ENCODE measurements around the gene AGRN. TPM values are rescaled to one million over a fixed set of nuclear protein-coding genes. Genes with fewer than 3 reads are reported as not detected.

AGRN gene
- total RNA-seq, 5 donors from 2014 or later (not counting 1 experiment from before 2014, with no cell fraction given) = 6.0 to 16.3 (median 9.9) TPM

GRCh38 chr1:1048765-1049164 is 28.8 kb downstream of the AGRN start:
- 98% methylated on average over 12 of the region's 28 CpGs for WGBS (ENCODE audit: insufficient coverage)
- Mint-ChIP-seq H3K36me3 (no peaks in the 10 kb centered on the region), H3K4me3 (no peak overlapping the region), H3K27me3 (no peaks in the 10 kb centered on the region), H3K4me1 (no peaks in the 10 kb centered on the region), H3K27ac (no peak overlapping the region), H3K9me3 (no peaks in the 10 kb centered on the region)
- Histone ChIP-seq H3K36me3 (ENCODE audit: control insufficient read depth in 2 of 2, extremely low read depth in 1 of 2, insufficient read depth in 1 of 2, low read length in 1 of 2) (no peaks in the 10 kb centered on the region), H3K9me3 (no peaks in the 10 kb centered on the region), H3K27ac (ENCODE audit: low read length) (no peak overlapping the region), H3K4me3 (ENCODE audit: control insufficient read depth in 1 of 2, extremely low read depth in 1 of 2, low read length in 1 of 2) (no peak overlapping the region), H3K27me3 (replicated peaks in 1 of 2; ENCODE audit: control insufficient read depth in 2 of 2, extremely low read depth in 1 of 2, insufficient read depth in 2 of 2, low read length in 1 of 2) (no peaks in the 10 kb centered on the region), H3K4me1 (ENCODE audit: control insufficient read depth in 1 of 2, extremely low read depth in 1 of 2, insufficient read depth in 2 of 2, low read length in 2 of 2) (no peaks in the 10 kb centered on the region)
- ATAC-seq (replicated peaks in 1 of 4) (no peak), DNase-seq (no peak)
- POLR2A ChIA-PET = no interaction called here
- CTCF ChIA-PET = no interaction called here

- H3K4me1 Mint-ChIP-seq = no peaks in the 10 kb centered on the region
- POLR2A ChIA-PET = no interaction called here
- DNase-seq = no peak
- Histone ChIP-seq H3K27ac (ENCODE audit: low read length) (no peak overlapping the region), H3K36me3 (ENCODE audit: control insufficient read depth in 2 of 2, extremely low read depth in 1 of 2, insufficient read depth in 1 of 2, low read length in 1 of 2) (no peaks in the 10 kb centered on the region), H3K27me3 (replicated peaks in 1 of 2; ENCODE audit: control insufficient read depth in 2 of 2, extremely low read depth in 1 of 2, insufficient read depth in 2 of 2, low read length in 1 of 2) (no peaks in the 10 kb centered on the region), H3K9me3 (no peaks in the 10 kb centered on the region), H3K4me1 (ENCODE audit: control insufficient read depth in 1 of 2, extremely low read depth in 1 of 2, insufficient read depth in 2 of 2, low read length in 2 of 2) (no peaks in the 10 kb centered on the region), H3K4me3 (ENCODE audit: control insufficient read depth in 1 of 2, extremely low read depth in 1 of 2, low read length in 1 of 2) (no peak overlapping the region)
- 90% methylated on average over 42 of the region's 57 CpGs for WGBS (ENCODE audit: insufficient coverage)
- H3K27ac Mint-ChIP-seq = no peak overlapping the region
- no peaks in the 10 kb centered on the region for H3K9me3 Mint-ChIP-seq
- no peaks in the 10 kb centered on the region for H3K36me3 Mint-ChIP-seq
- H3K4me3 Mint-ChIP-seq = no peak overlapping the region
- H3K27me3 Mint-ChIP-seq = no peaks in the 10 kb centered on the region
- no peak for ATAC-seq (replicated peaks in 1 of 4)
- CTCF ChIA-PET = no interaction called here
Measured at GRCh38 chr1:1049318-1050165, 29.6 kb downstream of the AGRN start.

- Histone ChIP-seq H3K27ac (ENCODE audit: low read length) (no peak overlapping the region), H3K27me3 (replicated peaks in 1 of 2; ENCODE audit: control insufficient read depth in 2 of 2, extremely low read depth in 1 of 2, insufficient read depth in 2 of 2, low read length in 1 of 2) (peaks cover 0 to 4% of the 10 kb centered on the region in 2 experiments), H3K36me3 (ENCODE audit: control insufficient read depth in 2 of 2, extremely low read depth in 1 of 2, insufficient read depth in 1 of 2, low read length in 1 of 2) (no peaks in the 10 kb centered on the region), H3K4me1 (ENCODE audit: control insufficient read depth in 1 of 2, extremely low read depth in 1 of 2, insufficient read depth in 2 of 2, low read length in 2 of 2) (no peaks in the 10 kb centered on the region), H3K4me3 (ENCODE audit: control insufficient read depth in 1 of 2, extremely low read depth in 1 of 2, low read length in 1 of 2) (no peak overlapping the region), H3K9me3 (no peaks in the 10 kb centered on the region)
- POLR2A ChIA-PET = no interaction called here
- CTCF ChIA-PET = no interaction called here
- no peaks in the 10 kb centered on the region for H3K9me3 Mint-ChIP-seq
- no peaks in the 10 kb centered on the region for H3K27me3 Mint-ChIP-seq
- DNase-seq (no peak), ATAC-seq (replicated peaks in 1 of 4) (no peak)
- no peaks in the 10 kb centered on the region for H3K4me1 Mint-ChIP-seq
- no peak overlapping the region for H3K4me3 Mint-ChIP-seq
- no peaks in the 10 kb centered on the region for H3K36me3 Mint-ChIP-seq
- 87% methylated on average over 27 of the region's 32 CpGs for WGBS (ENCODE audit: insufficient coverage)
- H3K27ac Mint-ChIP-seq = no peak overlapping the region
Measured at GRCh38 chr1:1050577-1051052, 30.7 kb downstream of the AGRN start.

- DNase-seq = no peak
- no peaks in the 10 kb centered on the region for H3K9me3 Mint-ChIP-seq
- Histone ChIP-seq H3K27ac (ENCODE audit: low read length) (no peak overlapping the region), H3K4me1 (ENCODE audit: control insufficient read depth in 1 of 2, extremely low read depth in 1 of 2, insufficient read depth in 2 of 2, low read length in 2 of 2) (no peaks in the 10 kb centered on the region), H3K27me3 (replicated peaks in 1 of 2; ENCODE audit: control insufficient read depth in 2 of 2, extremely low read depth in 1 of 2, insufficient read depth in 2 of 2, low read length in 1 of 2) (peaks cover 0 to 7% of the 10 kb centered on the region in 2 experiments), H3K36me3 (ENCODE audit: control insufficient read depth in 2 of 2, extremely low read depth in 1 of 2, insufficient read depth in 1 of 2, low read length in 1 of 2) (no peaks in the 10 kb centered on the region), H3K4me3 (ENCODE audit: control insufficient read depth in 1 of 2, extremely low read depth in 1 of 2, low read length in 1 of 2) (no peak overlapping the region), H3K9me3 (no peaks in the 10 kb centered on the region)
- no peaks in the 10 kb centered on the region for H3K27me3 Mint-ChIP-seq
- H3K36me3 Mint-ChIP-seq = no peaks in the 10 kb centered on the region
- H3K27ac Mint-ChIP-seq = no peak overlapping the region
- H3K4me3 Mint-ChIP-seq = no peak overlapping the region
- POLR2A ChIA-PET = no interaction called here
- H3K4me1 Mint-ChIP-seq = no peaks in the 10 kb centered on the region
- no peak for ATAC-seq (replicated peaks in 1 of 4)
- CTCF ChIA-PET = no interaction called here
- WGBS (ENCODE audit: insufficient coverage) = 94% methylated on average over 38 of the region's 46 CpGs
Measured at GRCh38 chr1:1051127-1051810, 31.3 kb downstream of the AGRN start.

GRCh38 chr1:1052003-1052840 is 32.3 kb downstream of the AGRN start:
- POLR2A ChIA-PET = no interaction called here
- no peak overlapping the region for H3K27ac Mint-ChIP-seq
- WGBS (ENCODE audit: insufficient coverage) = 90% methylated on average over 24 of the region's 29 CpGs

GRCh38 chr1:1053022-1053421 is 33.1 kb downstream of the AGRN start:
- H3K9me3 Mint-ChIP-seq = no peaks in the 10 kb centered on the region
- H3K36me3 ChIP-seq (ENCODE audit: control insufficient read depth in 2 of 2, extremely low read depth in 1 of 2, insufficient read depth in 1 of 2, low read length in 1 of 2) = no peaks in the 10 kb centered on the region
- peaks cover 0 to 18% of the 10 kb centered on the region in 2 experiments for H3K27me3 ChIP-seq (replicated peaks in 1 of 2; ENCODE audit: control insufficient read depth in 2 of 2, extremely low read depth in 1 of 2, insufficient read depth in 2 of 2, low read length in 1 of 2)
- 67% methylated on average over 10 of the region's 15 CpGs for WGBS (ENCODE audit: insufficient coverage)
- CTCF ChIA-PET = no interaction called here
- no peaks in the 10 kb centered on the region for H3K4me1 ChIP-seq (ENCODE audit: control insufficient read depth in 1 of 2, extremely low read depth in 1 of 2, insufficient read depth in 2 of 2, low read length in 2 of 2)
- H3K27ac Mint-ChIP-seq = no peak overlapping the region
- H3K36me3 Mint-ChIP-seq = no peaks in the 10 kb centered on the region
- DNase-seq (no peak), ATAC-seq (replicated peaks in 1 of 4) (no peak)
- no peak overlapping the region for H3K4me3 ChIP-seq (ENCODE audit: control insufficient read depth in 1 of 2, extremely low read depth in 1 of 2, low read length in 1 of 2)
- peaks cover 0 to 6% of the 10 kb centered on the region in 2 donors for H3K27me3 Mint-ChIP-seq
- H3K4me3 Mint-ChIP-seq = no peak overlapping the region
- POLR2A ChIA-PET = no interaction called here
- H3K9me3 ChIP-seq = no peaks in the 10 kb centered on the region
- H3K4me1 Mint-ChIP-seq = no peaks in the 10 kb centered on the region
- no peak overlapping the region for H3K27ac ChIP-seq (ENCODE audit: low read length)

More at GRCh38 chr1:1052003-1052840, 32.3 kb downstream of the AGRN start:
- peaks cover 0 to 12% of the 10 kb centered on the region in 2 experiments for H3K27me3 ChIP-seq (replicated peaks in 1 of 2; ENCODE audit: control insufficient read depth in 2 of 2, extremely low read depth in 1 of 2, insufficient read depth in 2 of 2, low read length in 1 of 2)
- H3K9me3 ChIP-seq = no peaks in the 10 kb centered on the region
- no peaks in the 10 kb centered on the region for H3K36me3 ChIP-seq (ENCODE audit: control insufficient read depth in 2 of 2, extremely low read depth in 1 of 2, insufficient read depth in 1 of 2, low read length in 1 of 2)
- H3K4me1 ChIP-seq (ENCODE audit: control insufficient read depth in 1 of 2, extremely low read depth in 1 of 2, insufficient read depth in 2 of 2, low read length in 2 of 2) = no peaks in the 10 kb centered on the region
- Mint-ChIP-seq H3K27me3 (no peaks in the 10 kb centered on the region), H3K4me3 (no peak overlapping the region), H3K9me3 (no peaks in the 10 kb centered on the region), H3K4me1 (no peaks in the 10 kb centered on the region), H3K36me3 (no peaks in the 10 kb centered on the region)
- no peak overlapping the region for H3K27ac ChIP-seq (ENCODE audit: low read length)
- CTCF ChIA-PET = no interaction called here
- DNase-seq (no peak), ATAC-seq (replicated peaks in 1 of 4) (no peak)
- H3K4me3 ChIP-seq (ENCODE audit: control insufficient read depth in 1 of 2, extremely low read depth in 1 of 2, low read length in 1 of 2) = no peak overlapping the region
